HEK293 (cell line): Measurements from ENCODE around the gene CUEDC1.

Experiments used
- CTCF ChIA-PET: fragments of 350-600 bp; formaldehyde crosslinking; extraction: SDS; loops from one replicate; lab custom pipeline; 2021; ENCODE audit warnings: antibody characterized with exemption; lab: Yijun Ruan, JAX
- POLR2A ChIA-PET: fragments of 300-600 bp; formaldehyde crosslinking; extraction: SDS; loops from one replicate; lab custom pipeline; 2020; ENCODE audit warnings: antibody characterized with exemption, inconsistent platforms; lab: Yijun Ruan, JAX
- H3K27ac ChIP-seq: fragments of 200-500 bp; sonication (Bioruptor generic); 2 replicates; pipeline ENCODE4 v1.5.1; 2014; ENCODE audit warnings: low read depth, low read length, control low read depth, inconsistent platforms; ENCODE audit errors: extremely low read depth
- H3K36me3 ChIP-seq, 2 experiments: fragments of 200-500 bp in 1 of 2; sonication (Bioruptor generic) in 1 of 2; 1 replicate in 1 of 2; 2 replicates in 1 of 2; pipeline ENCODE4 v1.5.1; 2014 to 2017; ENCODE audit warnings: inconsistent platforms in 2 of 2, low read length in 2 of 2; ENCODE audit not compliant: control insufficient read depth in 2 of 2, insufficient read depth in 1 of 2
- H3K4me1 ChIP-seq: fragments of 200-500 bp; sonication (Bioruptor generic); 2 replicates; pipeline ENCODE4 v1.5.1; 2014; ENCODE audit warnings: mild to moderate bottlenecking, low read length, inconsistent platforms; ENCODE audit not compliant: control insufficient read depth, insufficient read depth
- H3K4me3 ChIP-seq: 2 replicates; pipeline ENCODE4 v1.5.1; 2011; ENCODE audit warnings: low read depth, mild to moderate bottlenecking, control low read depth, low read length, moderate library complexity
- H3K9me3 ChIP-seq: fragments of 200-500 bp; sonication (Bioruptor generic); 2 replicates; pipeline ENCODE4 v1.5.1; 2014; ENCODE audit warnings: low read depth, low read length, inconsistent platforms; ENCODE audit not compliant: control insufficient read depth, insufficient read depth
- HOXA7 ChIP-seq: sonication (generic); formaldehyde crosslinking; IDR thresholded peaks from 2 replicates; pipeline ENCODE4 v1.8.1; 2022; ENCODE audit warnings: missing genetic modification reagents, borderline replicate concordance
- IKZF3 ChIP-seq: fragments of 450-650 bp; IDR thresholded peaks from 2 replicates; pipeline ENCODE4 v1.5.0; 2018; ENCODE audit warnings: missing biosample characterization, mild to moderate bottlenecking, missing genetic modification characterization, moderate library complexity
- KLF9 ChIP-seq: fragments of 450-650 bp; formaldehyde crosslinking; IDR thresholded peaks from 2 replicates; pipeline ENCODE4 v1.5.1; 2016; ENCODE audit warnings: missing biosample characterization, missing genetic modification characterization, low read depth
- OSR2 ChIP-seq: fragments of 450-650 bp; formaldehyde crosslinking; IDR thresholded peaks from 2 replicates; pipeline ENCODE4 v1.5.1; 2016; ENCODE audit warnings: missing biosample characterization, missing genetic modification characterization
- PRDM1 ChIP-seq: fragments of 450-650 bp; formaldehyde crosslinking; IDR thresholded peaks from 2 replicates; pipeline ENCODE4; 2016; ENCODE audit warnings: missing biosample characterization, missing genetic modification characterization
- PRDM6 ChIP-seq: fragments of 450-650 bp; formaldehyde crosslinking; IDR thresholded peaks from 2 replicates; pipeline ENCODE4 v1.5.1; 2017; ENCODE audit warnings: missing biosample characterization, missing genetic modification characterization
- SCRT2 ChIP-seq: fragments of 450-650 bp; formaldehyde crosslinking; IDR thresholded peaks from 2 replicates; pipeline ENCODE4 v1.5.1; 2016; ENCODE audit warnings: missing biosample characterization, missing genetic modification characterization
- ZBTB21 ChIP-seq: fragments of 450-650 bp; formaldehyde crosslinking; IDR thresholded peaks from 2 replicates; pipeline ENCODE4 v1.5.1; 2017; ENCODE audit warnings: missing biosample characterization, missing genetic modification characterization
- ZEB2 ChIP-seq: fragments of 450-650 bp; formaldehyde crosslinking; IDR thresholded peaks from 2 replicates; pipeline ENCODE4 v1.5.1; 2016; ENCODE audit warnings: missing biosample characterization, missing genetic modification characterization
- ZFP37 ChIP-seq: fragments of 450-650 bp; formaldehyde crosslinking; IDR thresholded peaks from 2 replicates; pipeline ENCODE4 v1.5.1; 2016; ENCODE audit warnings: missing biosample characterization, missing genetic modification characterization
- ZNF114 ChIP-seq: fragments of 450-650 bp; formaldehyde crosslinking; IDR thresholded peaks from 2 replicates; pipeline ENCODE4 v1.5.0; 2017; ENCODE audit warnings: missing biosample characterization, missing genetic modification characterization
- ZNF214 ChIP-seq: fragments of 450-650 bp; formaldehyde crosslinking; IDR thresholded peaks from 2 replicates; pipeline ENCODE4 v1.5.1; 2017; ENCODE audit warnings: missing biosample characterization, mild to moderate bottlenecking, missing genetic modification characterization, borderline replicate concordance
- ZNF24 ChIP-seq: fragments of 450-650 bp; formaldehyde crosslinking; IDR thresholded peaks from 2 replicates; pipeline ENCODE4 v1.5.1; 2016; ENCODE audit warnings: missing biosample characterization, missing genetic modification characterization
- ZNF354C ChIP-seq: fragments of 450-650 bp; formaldehyde crosslinking; IDR thresholded peaks from 2 replicates; pipeline ENCODE4 v1.5.1; 2016; ENCODE audit warnings: missing biosample characterization, missing genetic modification characterization, low read depth, borderline replicate concordance
- ZNF37A ChIP-seq: fragments of 450-650 bp; IDR thresholded peaks from 2 replicates; pipeline ENCODE4 v1.5.1; 2018; ENCODE audit warnings: missing biosample characterization, missing genetic modification characterization
- ZNF416 ChIP-seq: fragments of 450-650 bp; formaldehyde crosslinking; IDR thresholded peaks from 2 replicates; pipeline ENCODE4 v1.5.1; 2016; ENCODE audit warnings: missing biosample characterization, missing genetic modification characterization
- ZNF513 ChIP-seq: fragments of 450-650 bp; IDR thresholded peaks from 2 replicates; pipeline ENCODE4 v1.5.1; 2018; ENCODE audit warnings: missing biosample characterization, missing genetic modification characterization
- ZNF624 ChIP-seq: fragments of 450-650 bp; formaldehyde crosslinking; IDR thresholded peaks from 2 replicates; pipeline ENCODE4 v1.5.1; 2017; ENCODE audit warnings: missing biosample characterization, missing genetic modification characterization
- ZNF76 ChIP-seq: fragments of 450-650 bp; formaldehyde crosslinking; IDR thresholded peaks from 2 replicates; pipeline ENCODE4; 2016; ENCODE audit warnings: low read depth, missing biosample characterization, missing genetic modification characterization, borderline replicate concordance
- ZSCAN5A ChIP-seq: fragments of 450-650 bp; formaldehyde crosslinking; IDR thresholded peaks from 2 replicates; pipeline ENCODE4 v1.5.1; 2016; ENCODE audit warnings: missing biosample characterization, missing genetic modification characterization
- TF ChIP-seq, protein P1 (sequence below): fragments of 450-650 bp; formaldehyde crosslinking; IDR thresholded peaks from 2 replicates; pipeline ENCODE4 v1.5.0; 2017; ENCODE audit warnings: missing biosample characterization, missing genetic modification characterization, borderline replicate concordance
- TF ChIP-seq, protein P2 (sequence below): fragments of 450-650 bp; formaldehyde crosslinking; IDR thresholded peaks from 2 replicates; pipeline ENCODE4 v1.5.1; 2016; ENCODE audit warnings: missing biosample characterization, missing genetic modification characterization

CUEDC1 gene

GRCh38 chr17:57990037-57990436, 34.8 kb upstream of the CUEDC1 start:
- no peak overlapping the region for H3K27ac ChIP-seq
- TF ChIP-seq ZFP37 (tag by site-specific recombination) (no peak), ZNF513 (tag by site-specific recombination) (no peak), IKZF3 (tag by site-specific recombination) (peak; percentile 30; the same call in 1 of the 2 replicates), ZNF37A (tag by site-specific recombination) (no peak), ZBTB21 (no peak), PRDM1 (tag by site-specific recombination) (peak; percentile 51), ZNF354C (no peak), ZEB2 (tag by site-specific recombination) (no peak), OSR2 (no peak), ZNF76 (tag by site-specific recombination) (no peak), ZNF624 (tag by site-specific recombination) (no peak)
- TF ChIP-seq, all 188 proteins: peak for 2
- POLR2A ChIA-PET = interaction anchor here (0.6 to 4.6 kb wide), 9 partner anchors 11 to 142 kb away, joined by 3 to 39 read pairs (median 4); partner anchors contain the start of genes CUEDC1, DYNLL2, MRPS23 and SRSF1
- peaks cover 25% of the 10 kb centered on the region for H3K4me1 ChIP-seq
- no peaks in the 10 kb centered on the region for H3K9me3 ChIP-seq
- H3K4me3 ChIP-seq = no peak overlapping the region
- peaks cover 0 to 16% of the 10 kb centered on the region in 2 experiments; a peak in 1 of 3 replicates for H3K36me3 ChIP-seq
- CTCF ChIA-PET = interaction anchor here (0.7 to 15.7 kb wide), 9 partner anchors 10 to 158 kb away, joined by 3 to 434 read pairs (median 4); partner anchors contain the start of gene MRPS23

DNA sequence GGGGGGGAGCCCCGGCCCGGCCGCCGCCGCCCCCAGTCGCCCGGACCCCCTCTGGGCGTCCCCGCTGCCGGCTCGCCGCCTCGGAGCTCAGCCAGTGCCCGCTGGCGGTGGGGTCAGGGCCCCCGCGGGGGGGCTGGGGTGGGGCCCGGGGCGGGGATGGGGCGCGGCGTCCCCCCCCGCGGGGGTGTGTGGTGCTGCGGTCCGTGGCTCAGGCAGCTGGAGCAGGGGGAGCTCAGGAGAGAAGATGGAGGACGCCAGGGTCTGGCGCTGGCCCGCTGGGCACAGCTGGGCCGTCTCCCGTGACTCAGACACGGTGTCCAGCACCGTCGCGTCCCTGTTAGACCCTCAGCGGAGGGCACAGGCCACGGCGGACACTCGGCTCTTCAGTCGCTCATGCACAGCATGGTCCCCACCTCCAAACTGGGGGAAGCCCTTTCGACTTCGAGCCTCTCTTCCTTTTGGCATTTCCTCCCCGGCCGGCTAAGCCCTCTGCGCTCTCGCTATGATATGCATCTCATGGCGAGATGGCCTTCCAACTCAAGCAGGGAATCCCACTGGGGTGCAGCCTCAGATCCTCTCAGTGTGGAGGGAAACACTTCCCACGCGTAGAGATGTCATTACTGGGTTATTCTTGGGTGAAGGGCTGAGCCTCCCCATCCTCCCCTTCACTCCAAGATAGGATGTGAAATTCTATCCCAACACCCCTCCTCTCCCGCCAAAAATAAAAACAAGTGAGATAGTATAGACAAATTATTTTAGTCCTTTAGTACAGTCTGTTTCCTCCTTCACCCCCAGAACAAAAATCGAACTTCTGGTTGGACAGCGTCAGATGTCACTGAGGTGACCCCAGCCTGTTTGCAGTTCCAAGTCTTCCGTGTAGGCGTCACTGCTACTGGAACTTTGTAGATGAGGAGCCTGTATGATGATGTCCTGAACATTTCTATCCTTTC, 33.4 kb upstream of the CUEDC1 start:
- Histone ChIP-seq H3K36me3 (peaks cover 0 to 18% of the 10 kb centered on the region in 2 experiments; a peak in 1 of 3 replicates), H3K9me3 (no peaks in the 10 kb centered on the region), H3K4me3 (peak overlapping the region; percentile 89), H3K27ac (peak overlapping the region; percentile 97), H3K4me1 (peaks cover 33% of the 10 kb centered on the region)
- POLR2A ChIA-PET = interaction anchor here (0.6 to 4.6 kb wide), 17 partner anchors 8 to 138 kb away, joined by 3 to 39 read pairs (median 4); partner anchors contain the start of genes DYNLL2, MRPS23 and SRSF1
- CTCF ChIA-PET = interaction anchor here (2.5 to 15.7 kb wide), 3 partner anchors 11 to 132 kb away, joined by 10 to 434 read pairs (median 38); partner anchors contain the start of gene MRPS23
- no peak for TF ChIP-seq ZNF416 (tag by site-specific recombination)
- no peak for TF ChIP-seq HOXA7 (CRISPR knock-in tag)
- TF ChIP-seq ZNF513 (tag by site-specific recombination) = no peak
- TF ChIP-seq PRDM6 (tag by site-specific recombination) = no peak
- TF ChIP-seq, protein P1, sequence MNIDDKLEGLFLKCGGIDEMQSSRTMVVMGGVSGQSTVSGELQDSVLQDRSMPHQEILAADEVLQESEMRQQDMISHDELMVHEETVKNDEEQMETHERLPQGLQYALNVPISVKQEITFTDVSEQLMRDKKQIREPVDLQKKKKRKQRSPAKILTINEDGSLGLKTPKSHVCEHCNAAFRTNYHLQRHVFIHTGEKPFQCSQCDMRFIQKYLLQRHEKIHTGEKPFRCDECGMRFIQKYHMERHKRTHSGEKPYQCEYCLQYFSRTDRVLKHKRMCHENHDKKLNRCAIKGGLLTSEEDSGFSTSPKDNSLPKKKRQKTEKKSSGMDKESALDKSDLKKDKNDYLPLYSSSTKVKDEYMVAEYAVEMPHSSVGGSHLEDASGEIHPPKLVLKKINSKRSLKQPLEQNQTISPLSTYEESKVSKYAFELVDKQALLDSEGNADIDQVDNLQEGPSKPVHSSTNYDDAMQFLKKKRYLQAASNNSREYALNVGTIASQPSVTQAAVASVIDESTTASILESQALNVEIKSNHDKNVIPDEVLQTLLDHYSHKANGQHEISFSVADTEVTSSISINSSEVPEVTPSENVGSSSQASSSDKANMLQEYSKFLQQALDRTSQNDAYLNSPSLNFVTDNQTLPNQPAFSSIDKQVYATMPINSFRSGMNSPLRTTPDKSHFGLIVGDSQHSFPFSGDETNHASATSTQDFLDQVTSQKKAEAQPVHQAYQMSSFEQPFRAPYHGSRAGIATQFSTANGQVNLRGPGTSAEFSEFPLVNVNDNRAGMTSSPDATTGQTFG (tag by site-specific recombination) = no peak
- TF ChIP-seq ZSCAN5A (tag by site-specific recombination) = no peak
- TF ChIP-seq SCRT2 = no peak
- 0 out of 2 replicates have a peak, but pooled peaks have one; percentile 81 for TF ChIP-seq ZFP37 (tag by site-specific recombination)
- TF ChIP-seq, protein P2, sequence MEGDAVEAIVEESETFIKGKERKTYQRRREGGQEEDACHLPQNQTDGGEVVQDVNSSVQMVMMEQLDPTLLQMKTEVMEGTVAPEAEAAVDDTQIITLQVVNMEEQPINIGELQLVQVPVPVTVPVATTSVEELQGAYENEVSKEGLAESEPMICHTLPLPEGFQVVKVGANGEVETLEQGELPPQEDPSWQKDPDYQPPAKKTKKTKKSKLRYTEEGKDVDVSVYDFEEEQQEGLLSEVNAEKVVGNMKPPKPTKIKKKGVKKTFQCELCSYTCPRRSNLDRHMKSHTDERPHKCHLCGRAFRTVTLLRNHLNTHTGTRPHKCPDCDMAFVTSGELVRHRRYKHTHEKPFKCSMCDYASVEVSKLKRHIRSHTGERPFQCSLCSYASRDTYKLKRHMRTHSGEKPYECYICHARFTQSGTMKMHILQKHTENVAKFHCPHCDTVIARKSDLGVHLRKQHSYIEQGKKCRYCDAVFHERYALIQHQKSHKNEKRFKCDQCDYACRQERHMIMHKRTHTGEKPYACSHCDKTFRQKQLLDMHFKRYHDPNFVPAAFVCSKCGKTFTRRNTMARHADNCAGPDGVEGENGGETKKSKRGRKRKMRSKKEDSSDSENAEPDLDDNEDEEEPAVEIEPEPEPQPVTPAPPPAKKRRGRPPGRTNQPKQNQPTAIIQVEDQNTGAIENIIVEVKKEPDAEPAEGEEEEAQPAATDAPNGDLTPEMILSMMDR (tag by site-specific recombination) = no peak
- TF ChIP-seq ZNF214 = no peak
- TF ChIP-seq ZNF24 = 0 out of 2 replicates have a peak, but pooled peaks have one; percentile 37
- TF ChIP-seq KLF9 (tag by site-specific recombination) = peak; percentile 54; the same call in 1 of the 2 replicates
- TF ChIP-seq ZNF114 (tag by site-specific recombination) = no peak
